Measurements from ENCODE around the gene DSTN. TPM values are rescaled to one million over a fixed set of nuclear protein-coding genes. Genes with fewer than 3 reads are reported as not detected.

DSTN gene
- total and polyA plus RNA-seq, 2 donors (not counting 1 experiment from before 2014, with no cell fraction given), result 6.6 to 13.4 TPM

- H3K27ac Mint-ChIP-seq, result no peak overlapping the region
- no peaks in the 10 kb centered on the region for H3K79me2 ChIP-seq (ENCODE audit: control insufficient read depth, insufficient read depth, low read length)
- H3K4me2 ChIP-seq (replicated peaks; ENCODE audit: low read depth, low read length, poor library complexity, severe bottlenecking), result no peak overlapping the region
- no peaks in the 10 kb centered on the region for H3K9me3 Mint-ChIP-seq (ENCODE audit: insufficient read depth)
- H3K27me3 ChIP-seq (replicated peaks in 1 of 4; ENCODE audit: control extremely low read depth in 1 of 4, control insufficient read depth in 3 of 4, insufficient read depth in 4 of 4, low read length in 3 of 4), result no peaks in the 10 kb centered on the region
- no peak overlapping the region for H3K4me3 Mint-ChIP-seq
- peaks cover 3 to 12% of the 10 kb centered on the region in 2 donors for H3K4me1 ChIP-seq (ENCODE audit: control insufficient read depth in 2 of 2, insufficient read depth in 2 of 2, low read length in 2 of 2)
- intact Hi-C loops (cut with micrococcal nuclease), result no loop called here
- ATAC-seq (ENCODE audit: low read depth), result no peak
- peaks cover 3 to 10% of the 10 kb centered on the region in 2 experiments for H3K36me3 ChIP-seq (replicated peaks in 1 of 2; ENCODE audit: control extremely low read depth in 1 of 2, control insufficient read depth in 1 of 2, extremely low read depth in 1 of 2, insufficient read depth in 2 of 2, low read length in 1 of 2)
- no peaks in the 10 kb centered on the region for H3K9me3 ChIP-seq (ENCODE audit: control extremely low read depth in 1 of 3, control insufficient read depth in 2 of 3, insufficient read depth in 1 of 3, low read length in 2 of 3)
- CTCF ChIA-PET, result interaction anchor here (1.0 to 2.9 kb wide), 3 partner anchors 25 to 115 kb away, joined by 3 to 19 read pairs (median 4); no protein-coding TSS in a partner anchor
- H2AFZ ChIP-seq (ENCODE audit: insufficient read depth, low read depth, low read length, poor library complexity, severe bottlenecking), result no peak overlapping the region
- no peaks in the 10 kb centered on the region for H4K20me1 ChIP-seq (ENCODE audit: control insufficient read depth, insufficient read depth, low read length, poor library complexity, severe bottlenecking)
- H3K27ac ChIP-seq (ENCODE audit: low read length in 2 of 2), result no peak overlapping the region
- POLR2A ChIA-PET, result no interaction called here
- H3K27me3 Mint-ChIP-seq, result no peaks in the 10 kb centered on the region
- no peak overlapping the region for H3K4me3 ChIP-seq (ENCODE audit: control extremely low read depth in 1 of 5, extremely low read depth in 1 of 5, insufficient read depth in 1 of 5, low read depth in 2 of 5, low read length in 4 of 5)
- no peak overlapping the region for H3K9ac ChIP-seq (ENCODE audit: low read length)
- no peak for TF ChIP-seq CTCF (IDR thresholded peaks at IDR 0.05)
- TF ChIP-seq EZH2 (IDR thresholded peaks at IDR 0.05; ENCODE audit: borderline replicate concordance, insufficient read depth, low read depth, low read length, poor library complexity, severe bottlenecking), result no peak
- 88% methylated on average over 29 of the region's 29 CpGs for WGBS (ENCODE audit: insufficient coverage)
- H3K4me1 Mint-ChIP-seq, result peaks cover 3% of the 10 kb centered on the region
- DNase-seq, result peak; percentile 3
Measured at GRCh38 chr20:17619351-17620093, 49.6 kb downstream of the DSTN start.

Measured in B cell (primary cell).